GM23338 (cell line): Measurements from ENCODE around the gene DNAH8.

Experiments used
- CREB1 ChIP-seq: fragments of 250-450 bp; sonication (Bioruptor Pico); IDR thresholded peaks from 2 replicates; pipeline ENCODE4 v1.5.0; 2020; ENCODE audit warnings: low read depth, mild to moderate bottlenecking, moderate library complexity
- CTCF ChIP-seq, 2 experiments: fragments of 200-600 bp in 1 of 2; sonication (generic) in 1 of 2; conservative IDR thresholded peaks; 2 replicates each; pipeline versions ENCODE4 v1.5.1 to v1.6.1; 2016 to 2017; ENCODE audit warnings: antibody characterized with exemption in 2 of 2, low read depth in 2 of 2, mild to moderate bottlenecking in 2 of 2, moderate library complexity in 1 of 2
- ETS1 ChIP-seq: IDR thresholded peaks from 2 replicates; pipeline ENCODE4 v1.6.1; 2016; ENCODE audit warnings: antibody characterized with exemption
- EZH2 ChIP-seq: fragments of 200-600 bp; sonication (generic); IDR thresholded peaks from one replicate; pipeline ENCODE4 v1.8.0; 2017; ENCODE audit warnings: antibody characterized with exemption, mild to moderate bottlenecking, low read depth; ENCODE audit not compliant: unreplicated experiment
- EZH2phosphoT487 ChIP-seq: fragments of 200-600 bp; sonication (generic); IDR thresholded peaks from one replicate; pipeline ENCODE4 v1.8.1; 2018; ENCODE audit warnings: antibody characterized with exemption; ENCODE audit not compliant: unreplicated experiment
- JUNB ChIP-seq: IDR thresholded peaks from one replicate; pipeline ENCODE4 v1.6.1; 2016; ENCODE audit warnings: antibody characterized with exemption; ENCODE audit not compliant: unreplicated experiment
- NANOG ChIP-seq: IDR thresholded peaks from 2 replicates; pipeline ENCODE4 v1.6.1; 2016; ENCODE audit warnings: antibody characterized with exemption, borderline replicate concordance
- POLR2AphosphoS5 ChIP-seq: IDR thresholded peaks from 2 replicates; pipeline ENCODE4 v1.6.1; 2016; ENCODE audit warnings: antibody characterized with exemption, low read depth
- REST ChIP-seq: IDR thresholded peaks from one replicate; pipeline ENCODE4 v1.6.1; 2018; ENCODE audit warnings: antibody characterized with exemption; ENCODE audit not compliant: unreplicated experiment
- STAT1 ChIP-seq: IDR thresholded peaks from one replicate; pipeline ENCODE4 v1.6.1; 2016; ENCODE audit warnings: antibody characterized with exemption; ENCODE audit not compliant: unreplicated experiment
- ZNF114 ChIP-seq: fragments of 250-450 bp; sonication (Bioruptor Pico); IDR thresholded peaks from 2 replicates; pipeline ENCODE4 v1.5.0; 2020; ENCODE audit warnings: mild to moderate bottlenecking, moderate library complexity
- ZNF331 ChIP-seq: fragments of 250-450 bp; sonication (Bioruptor Pico); IDR thresholded peaks from 2 replicates; pipeline ENCODE4 v1.5.0; 2020; ENCODE audit warnings: low read depth, mild to moderate bottlenecking, moderate library complexity
- ZNF462 ChIP-seq: fragments of 250-450 bp; sonication (Bioruptor Pico); IDR thresholded peaks from 2 replicates; pipeline ENCODE4 v1.5.0; 2020; ENCODE audit warnings: mild to moderate bottlenecking, moderate library complexity

GRCh38 chr6:39078695-39079094 is 363.6 kb downstream of the DNAH8 start:
- TF ChIP-seq EZH2 (no peak), CTCF (conservative IDR thresholded peaks at IDR 0.05; ENCODE audit: low read depth in 2 of 2) (no peak), REST (no peak), CREB1 (CRISPR knock-in tag) (no peak), POLR2AphosphoS5 (no peak), JUNB (no peak), ZNF114 (CRISPR knock-in tag) (no peak), EZH2phosphoT487 (no peak), ETS1 (no peak), NANOG (no peak), STAT1 (no peak), ZNF331 (CRISPR knock-in tag) (no peak), ZNF462 (CRISPR knock-in tag) (no peak)
